Endothelial cell of umbilical vein (primary cell): ENCODE results near the gene TDP1. TPM values are rescaled to one million over a fixed set of nuclear protein-coding genes. Genes with fewer than 3 reads are reported as not detected.

Experiments used
- BruUV-seq: library from RNA; stranded (reverse); fragments of 400-500 nt; replicated peaks from 2 replicates; lab custom pipeline; 2021; lab: Mats Ljungman, UMichigan
- CTCF ChIA-PET: fragments of 300-600, 350-600 bp; sonication (Branson Sonifier 250); formaldehyde crosslinking; loops from one replicate; lab custom pipeline; 2021; ENCODE audit warnings: antibody characterized with exemption, inconsistent platforms; lab: Charles Lee
- POLR2A ChIA-PET: fragments of 300-600, 350-600 bp; sonication (Branson Sonifier 250); formaldehyde crosslinking; loops from one replicate; lab custom pipeline; 2021; ENCODE audit warnings: antibody characterized with exemption, inconsistent platforms; lab: Charles Lee
- DNase-seq: peaks from one replicate; pipeline ENCODE4 v3.0.0-alpha.2; 2011; ENCODE audit warnings: low read depth, low spot score
- FAIRE-seq: peaks from 2 replicates; lab custom pipeline; 2011; peaks lifted over from hg19 to GRCh38; lab: Jason Lieb, UNC
- H2AFZ ChIP-seq: 2 replicates; pipeline ENCODE4 v1.6.0; 2012; ENCODE audit warnings: low read depth, low read length, control low read depth, inconsistent platforms
- H3K27ac ChIP-seq: 2 replicates; pipeline ENCODE4 v1.5.1; 2011; ENCODE audit warnings: low read depth, mild to moderate bottlenecking, control low read depth, low read length, moderate library complexity; ENCODE audit not compliant: insufficient read depth
- H3K27me3 ChIP-seq, 2 experiments: 2 replicates each; pipeline versions ENCODE4 v1.6.0 to v1.6.1; 2011; ENCODE audit warnings: low read length in 2 of 2, mixed read lengths in 1 of 2; ENCODE audit not compliant: control insufficient read depth in 2 of 2, insufficient read depth in 2 of 2
- H3K36me3 ChIP-seq, 2 experiments: 2 replicates in 1 of 2; 3 replicates in 1 of 2; pipeline ENCODE4 v1.5.1; 2011; ENCODE audit warnings: low read length in 2 of 2, mild to moderate bottlenecking in 1 of 2, moderate library complexity in 1 of 2; ENCODE audit not compliant: control insufficient read depth in 2 of 2, insufficient read depth in 2 of 2; ENCODE audit errors: extremely low read depth in 1 of 2
- H3K4me1 ChIP-seq: 3 replicates; pipeline ENCODE4 v1.5.1; 2011; ENCODE audit warnings: mild to moderate bottlenecking, low read length; ENCODE audit not compliant: control insufficient read depth, insufficient read depth; ENCODE audit errors: extremely low read depth
- H3K4me2 ChIP-seq: 2 replicates; pipeline ENCODE4 v1.6.1; 2011; ENCODE audit warnings: low read length, control low read depth, mixed read lengths; ENCODE audit not compliant: insufficient read depth
- H3K4me3 ChIP-seq, 3 experiments: fragments of 200-600 bp in 1 of 3; sonication (generic), shearing (Covaris generic) in 1 of 3; replicated peaks in 1 of 3; 2 replicates each; pipeline ENCODE4 v1.5.1; 2011 to 2016; ENCODE audit warnings: control low read depth in 3 of 3, low read length in 3 of 3, mild to moderate bottlenecking in 2 of 3, inconsistent platforms in 1 of 3, low read depth in 1 of 3, moderate library complexity in 1 of 3; ENCODE audit not compliant: insufficient read depth in 1 of 3
- H3K79me2 ChIP-seq: 2 replicates; pipeline ENCODE4 v1.6.0; 2012; ENCODE audit warnings: low read length, inconsistent platforms; ENCODE audit not compliant: control insufficient read depth, insufficient read depth
- H3K9ac ChIP-seq: replicated peaks from 2 replicates; pipeline ENCODE3; 2011; ENCODE audit warnings: low read length, control low read depth; ENCODE audit not compliant: insufficient read depth; ENCODE audit errors: extremely low read depth
- H3K9me1 ChIP-seq: replicated peaks from 3 replicates; pipeline ENCODE4 v1.6.0; 2011; ENCODE audit warnings: mild to moderate bottlenecking, low read length; ENCODE audit not compliant: control insufficient read depth, insufficient read depth; ENCODE audit errors: extremely low read depth
- H3K9me3 ChIP-seq: replicated peaks from 2 replicates; pipeline ENCODE4 v1.5.1; 2012; ENCODE audit warnings: low read length, inconsistent platforms; ENCODE audit not compliant: control insufficient read depth, insufficient read depth
- H4K20me1 ChIP-seq: replicated peaks from 2 replicates; pipeline ENCODE3; 2011; ENCODE audit warnings: mild to moderate bottlenecking, low read length; ENCODE audit not compliant: control insufficient read depth, insufficient read depth; ENCODE audit errors: extremely low read depth
- EZH2 ChIP-seq: IDR thresholded peaks from 2 replicates; pipeline ENCODE4 v1.6.1; 2012; ENCODE audit warnings: borderline replicate concordance, low read depth, mild to moderate bottlenecking, moderate library complexity, low read length, inconsistent platforms; ENCODE audit not compliant: severe bottlenecking
- FOS ChIP-seq: IDR thresholded peaks from 2 replicates; pipeline ENCODE4 v1.6.1; 2011; ENCODE audit warnings: mild to moderate bottlenecking, low read length, moderate library complexity, borderline replicate concordance; ENCODE audit not compliant: insufficient read depth
- JUN ChIP-seq: IDR thresholded peaks from 2 replicates; pipeline ENCODE4 v1.6.1; 2011; ENCODE audit warnings: borderline replicate concordance, low read depth; ENCODE audit not compliant: insufficient read length, insufficient read depth
- MYC ChIP-seq: IDR thresholded peaks from one replicate; pipeline ENCODE4 v1.6.1; 2011; ENCODE audit warnings: mild to moderate bottlenecking, low read depth, low read length
- POLR2A ChIP-seq: IDR thresholded peaks from 2 replicates; pipeline ENCODE4 v1.6.1; 2012; ENCODE audit warnings: low read depth, mild to moderate bottlenecking, control low read depth, low read length
- POLR2AphosphoS5 ChIP-seq: IDR thresholded peaks from 2 replicates; pipeline ENCODE4 v1.6.1; 2012; ENCODE audit warnings: low read depth, mild to moderate bottlenecking, control low read depth, low read length, moderate library complexity; ENCODE audit not compliant: insufficient read depth
- dilution Hi-C: fragments of 300-500 bp; cut with MboI; formaldehyde crosslinking; loops from one replicate; pipeline ENCODE4 v1.15.0; 2019; ENCODE audit warnings: low sequenced_read_pairs; ENCODE audit not compliant: extremely low pct_ligation_motif_present
- intact Hi-C: fragments of 100-400 bp; cut with micrococcal nuclease; formaldehyde crosslinking; loops from one replicate; pipeline ENCODE4 v1.10.0; 2022
- polyA plus RNA-seq, 4 experiments: library from polyadenylated mRNA; depleted of rRNA in 3 of 4; stranded (reverse) in 3 of 4; unstranded in 1 of 4; fragments of >200 nt; gene quantifications; 2 replicates each; pipeline versions ENCODE4 v1.2.1 to v1.2.3, GENCODE V29; 2011 to 2012; ENCODE audit warnings: missing spikeins in 1 of 4
- total RNA-seq: library from RNA; stranded (reverse); gene quantifications from 2 replicates; pipeline ENCODE4 v1.2.3, GENCODE V29; 2021
- TF ChIP-seq, protein P1 (sequence below): IDR thresholded peaks from 2 replicates; pipeline ENCODE4 v1.6.1; 2011; ENCODE audit not compliant: insufficient read depth, insufficient read length
- TF ChIP-seq, protein P2 (sequence below), 2 donors: IDR thresholded peaks; 1 replicate in 1 of 2; 2 replicates in 1 of 2; pipeline ENCODE4 v1.5.1; 2011; ENCODE audit warnings: low read length in 2 of 2, mild to moderate bottlenecking in 2 of 2, moderate library complexity in 2 of 2, control low read depth in 1 of 2, inconsistent platforms in 1 of 2, low read depth in 1 of 2; ENCODE audit not compliant: insufficient read depth in 1 of 2; ENCODE audit errors: extremely low read depth in 1 of 2

Gene TDP1
- total and polyA plus RNA-seq, 2 donors (not counting 3 experiments of a cell fraction or from before 2014, with no cell fraction given) = 14.1 to 30.5 TPM

DNA sequence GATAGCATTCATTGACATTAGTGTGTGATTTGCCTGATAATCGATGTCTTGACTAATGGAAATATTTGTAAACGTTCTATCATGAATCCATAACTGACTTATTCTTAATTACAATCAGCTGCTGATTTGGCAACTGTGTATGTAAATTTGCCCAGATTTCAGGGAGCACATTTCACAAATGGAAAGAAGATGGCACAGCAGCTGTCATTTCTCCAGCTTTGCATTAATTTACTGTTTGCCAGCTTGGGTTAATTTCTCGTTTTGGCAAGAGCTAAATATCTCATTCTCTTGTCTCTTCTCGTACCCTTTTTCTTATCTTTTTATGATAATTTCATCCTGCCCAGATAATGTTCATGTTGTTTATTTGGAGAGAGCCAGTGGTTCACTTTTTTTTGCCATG is 22.9 kb downstream of the TDP1 start:
- no peak overlapping the region for H3K27ac ChIP-seq
- H3K4me1 ChIP-seq = no peaks in the 10 kb centered on the region
- ChIA-PET POLR2A (no interaction called here), CTCF (interaction anchor here (1.2 to 8.0 kb wide), 4 partner anchors 8 to 258 kb away, joined by 3 to 294 read pairs (median 7); no protein-coding TSS in a partner anchor)
- H2AFZ ChIP-seq = no peak overlapping the region
- no peak overlapping the region for H3K4me3 ChIP-seq
- H3K36me3 ChIP-seq = peaks cover 8 to 26% of the 10 kb centered on the region in 2 experiments
- no peak overlapping the region for H3K9ac ChIP-seq
- DNase-seq = no peak
- dilution Hi-C loops = no loop called here
- H4K20me1 ChIP-seq = no peaks in the 10 kb centered on the region
- H3K27me3 ChIP-seq = no peaks in the 10 kb centered on the region
- H3K4me2 ChIP-seq = no peak overlapping the region
- no peaks in the 10 kb centered on the region for H3K9me3 ChIP-seq
- no TSS peak for BruUV-seq
- FAIRE-seq = no peak
- TF ChIP-seq, protein P1, sequence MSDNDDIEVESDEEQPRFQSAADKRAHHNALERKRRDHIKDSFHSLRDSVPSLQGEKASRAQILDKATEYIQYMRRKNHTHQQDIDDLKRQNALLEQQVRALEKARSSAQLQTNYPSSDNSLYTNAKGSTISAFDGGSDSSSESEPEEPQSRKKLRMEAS = no peak
- TF ChIP-seq MYC = no peak
- no peak for TF ChIP-seq JUN
- no peak for TF ChIP-seq POLR2AphosphoS5
- TF ChIP-seq POLR2A = no peak
- no peak for TF ChIP-seq FOS
- TF ChIP-seq, protein P2, sequence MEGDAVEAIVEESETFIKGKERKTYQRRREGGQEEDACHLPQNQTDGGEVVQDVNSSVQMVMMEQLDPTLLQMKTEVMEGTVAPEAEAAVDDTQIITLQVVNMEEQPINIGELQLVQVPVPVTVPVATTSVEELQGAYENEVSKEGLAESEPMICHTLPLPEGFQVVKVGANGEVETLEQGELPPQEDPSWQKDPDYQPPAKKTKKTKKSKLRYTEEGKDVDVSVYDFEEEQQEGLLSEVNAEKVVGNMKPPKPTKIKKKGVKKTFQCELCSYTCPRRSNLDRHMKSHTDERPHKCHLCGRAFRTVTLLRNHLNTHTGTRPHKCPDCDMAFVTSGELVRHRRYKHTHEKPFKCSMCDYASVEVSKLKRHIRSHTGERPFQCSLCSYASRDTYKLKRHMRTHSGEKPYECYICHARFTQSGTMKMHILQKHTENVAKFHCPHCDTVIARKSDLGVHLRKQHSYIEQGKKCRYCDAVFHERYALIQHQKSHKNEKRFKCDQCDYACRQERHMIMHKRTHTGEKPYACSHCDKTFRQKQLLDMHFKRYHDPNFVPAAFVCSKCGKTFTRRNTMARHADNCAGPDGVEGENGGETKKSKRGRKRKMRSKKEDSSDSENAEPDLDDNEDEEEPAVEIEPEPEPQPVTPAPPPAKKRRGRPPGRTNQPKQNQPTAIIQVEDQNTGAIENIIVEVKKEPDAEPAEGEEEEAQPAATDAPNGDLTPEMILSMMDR (IDR thresholded peaks at IDR 0.05; ENCODE audit: extremely low read depth in 1 of 2, insufficient read depth in 1 of 2, low read depth in 1 of 2, low read length in 2 of 2) = no peak
- TF ChIP-seq EZH2 = no peak
- intact Hi-C loops = no loop called here
- peaks cover 3% of the 10 kb centered on the region for H3K79me2 ChIP-seq
- H3K9me1 ChIP-seq = no peaks in the 10 kb centered on the region
